ENCODE results near the gene ZNF546.
"Not testable (repeated sequence)": the region's sequence is repeated elsewhere in the genome, so short reads cannot be mapped to it uniquely, and the experiment has no call there.

ZNF546 gene

DNA sequence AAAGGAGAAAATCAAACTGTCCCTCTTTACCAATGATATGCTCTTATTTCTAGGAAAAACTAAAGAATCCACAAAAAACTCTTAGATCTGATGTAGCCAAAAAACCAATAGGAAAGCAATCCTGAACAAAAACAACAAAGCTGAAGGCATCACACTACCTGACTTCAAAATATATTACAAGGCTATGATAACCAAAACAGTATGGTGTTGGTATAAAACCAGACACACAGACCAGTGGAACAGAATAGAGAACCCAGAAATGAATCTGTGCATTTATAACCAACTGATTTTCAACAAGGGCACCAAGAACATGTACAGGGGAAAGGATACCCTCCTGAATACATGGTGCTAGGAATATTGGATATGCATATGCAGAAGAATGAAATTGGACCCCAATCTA, 9.7 kb upstream of the ZNF546 start:
- DNase-seq: no peak

DNA sequence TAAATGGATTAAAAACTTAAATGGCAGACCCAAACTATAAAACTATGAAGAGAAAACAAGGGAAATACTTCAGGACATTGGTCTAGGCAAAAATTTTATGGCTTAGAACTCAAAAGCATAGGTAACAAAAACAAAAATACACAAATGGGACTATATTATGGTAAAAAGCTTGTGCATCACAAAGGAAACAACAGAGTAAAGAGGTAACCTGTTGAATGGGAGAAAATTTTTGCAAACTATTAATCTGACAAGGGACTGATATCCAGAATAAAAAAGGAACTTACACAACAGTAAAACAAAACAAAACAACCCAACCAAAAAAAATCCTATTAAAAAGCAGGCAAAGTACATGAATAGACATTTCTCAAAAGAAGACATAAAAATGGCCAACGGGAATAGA, 9.3 kb upstream of the ZNF546 start:
- no peak for DNase-seq

DNA sequence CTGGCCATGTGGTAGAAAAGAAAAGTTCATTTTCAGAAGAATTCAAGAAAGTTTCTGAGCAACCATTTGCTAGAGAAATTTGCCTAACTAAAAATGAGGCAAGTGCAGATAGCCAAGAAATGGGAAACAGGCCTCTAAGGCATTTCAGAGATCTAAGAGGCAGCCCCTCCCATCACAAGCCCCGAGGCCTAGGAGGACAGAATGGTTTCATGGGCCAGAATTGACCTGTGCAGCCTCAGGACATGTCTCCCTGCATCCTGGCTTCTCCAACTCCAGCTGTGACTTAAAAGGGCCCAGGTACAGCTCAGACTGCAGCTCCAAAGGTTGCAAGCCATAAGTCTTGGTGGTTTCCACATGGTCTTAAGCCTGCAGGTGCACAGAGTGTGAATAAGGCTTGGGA, 3.3 kb upstream of the ZNF546 start:
- DNase-seq: no peak

DNA sequence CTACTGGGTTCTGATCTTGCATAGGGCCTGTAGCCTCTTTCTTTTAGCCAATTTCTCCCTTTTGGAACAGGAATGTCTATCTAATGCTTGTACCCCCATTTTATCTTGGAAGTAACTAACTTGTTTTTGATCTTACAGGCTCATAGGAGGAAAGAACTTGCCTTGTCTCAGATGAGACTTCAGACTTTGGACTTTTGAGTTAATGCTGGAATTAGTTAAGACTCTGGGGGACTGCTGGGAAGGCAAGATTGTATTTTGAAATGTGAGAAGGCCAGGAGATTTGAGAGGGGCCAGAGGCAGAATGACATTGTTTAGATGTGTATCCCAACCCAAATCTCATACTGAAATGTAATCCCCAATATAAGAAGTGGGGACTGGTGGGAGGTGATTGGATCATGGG, 2.5 kb upstream of the ZNF546 start:
- DNase-seq: no peak

DNA sequence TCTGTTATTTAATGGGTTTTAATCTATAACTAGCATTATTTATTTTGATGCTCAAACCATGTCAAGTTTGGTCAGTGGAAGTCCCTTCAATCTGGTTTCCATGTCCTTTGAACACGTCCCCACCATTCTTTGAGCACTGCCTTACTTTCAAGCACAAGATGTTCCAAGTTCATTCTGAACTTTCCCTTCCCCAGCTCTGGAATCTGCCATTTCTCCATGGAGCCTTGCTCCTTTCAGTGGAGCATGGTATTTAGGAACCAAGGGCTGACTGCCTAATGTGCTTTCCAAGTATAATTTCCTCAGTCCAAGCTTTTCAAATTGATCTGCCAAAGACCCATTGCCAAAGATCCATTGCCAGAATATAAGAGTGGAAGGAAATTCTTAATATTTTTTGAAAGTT, 1.1 kb upstream of the ZNF546 start:
- no peak for DNase-seq

DNA sequence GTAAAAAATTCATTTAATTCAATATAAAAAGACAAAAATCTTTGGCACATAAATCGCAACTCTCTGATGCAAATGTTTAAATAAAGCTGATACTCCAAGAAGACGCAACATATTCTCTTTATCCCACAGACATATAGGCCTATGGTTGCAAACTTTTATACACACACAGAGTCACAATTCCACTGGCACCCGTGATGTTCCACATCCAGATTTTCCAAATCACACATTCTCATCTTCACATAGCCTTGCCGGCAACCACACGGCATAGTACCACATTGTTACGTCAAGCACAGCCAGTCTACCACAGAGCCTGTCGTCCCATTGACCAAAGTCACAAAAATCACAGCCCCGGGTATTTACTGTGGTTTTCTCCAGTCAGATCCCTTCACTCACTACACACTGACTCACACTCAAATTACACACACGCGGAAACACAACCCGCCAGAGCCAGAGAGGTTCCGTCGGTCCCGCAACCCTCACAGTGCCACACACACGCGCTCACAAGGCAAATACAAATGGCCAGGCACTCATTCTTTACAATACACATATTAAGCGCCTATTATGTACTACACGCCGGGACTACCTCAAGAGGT, 546 bp upstream of the ZNF546 start:
- no peak for DNase-seq

DNA sequence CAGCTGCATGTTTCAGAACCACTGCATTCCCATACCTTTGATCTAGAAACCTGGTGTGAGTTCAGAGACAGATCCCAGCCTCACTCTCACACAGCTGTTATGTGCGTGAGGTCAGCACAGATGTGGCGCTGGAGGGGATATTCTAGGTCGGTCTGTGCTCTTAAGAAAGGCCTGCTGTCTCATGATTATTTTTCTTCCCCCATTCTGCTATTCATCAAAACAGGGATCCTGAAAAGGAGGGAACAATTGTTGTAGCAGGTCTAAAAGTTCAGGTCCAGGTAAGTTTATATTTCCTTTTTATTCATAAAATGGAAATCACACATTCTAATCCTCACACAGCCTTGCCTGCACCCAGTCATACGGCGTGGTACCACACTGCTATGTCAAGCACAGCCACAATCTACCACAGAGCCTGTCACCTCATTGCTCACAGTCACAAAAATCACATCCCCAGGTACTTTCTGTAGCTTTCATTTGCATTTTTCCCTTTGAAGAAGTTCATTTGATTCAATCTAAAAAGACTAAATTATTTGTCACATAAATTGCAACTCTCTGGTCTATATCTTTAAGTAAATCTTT, 867 bp downstream of the ZNF546 start:
- DNase-seq: no peak

DNA sequence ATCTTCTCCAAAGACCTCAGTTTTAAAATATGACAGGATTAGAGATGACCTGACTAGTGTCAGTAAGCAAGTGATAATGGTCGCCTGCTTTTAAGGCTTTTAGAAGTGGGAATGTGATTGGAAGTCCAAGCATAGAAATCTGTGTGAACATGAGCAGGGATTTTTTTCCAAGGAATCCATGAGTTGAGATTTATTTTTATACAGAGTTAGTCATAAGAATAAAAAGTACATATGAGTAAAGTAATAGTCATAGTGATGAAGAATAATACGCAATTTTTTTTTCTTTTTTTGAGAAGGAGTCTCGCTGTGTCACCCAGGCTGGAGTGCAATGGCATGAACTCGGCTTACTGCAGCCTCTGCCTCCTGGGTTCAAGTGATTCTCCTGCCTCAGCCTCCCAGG, 1.6 kb downstream of the ZNF546 start:
- no peak for DNase-seq

DNA sequence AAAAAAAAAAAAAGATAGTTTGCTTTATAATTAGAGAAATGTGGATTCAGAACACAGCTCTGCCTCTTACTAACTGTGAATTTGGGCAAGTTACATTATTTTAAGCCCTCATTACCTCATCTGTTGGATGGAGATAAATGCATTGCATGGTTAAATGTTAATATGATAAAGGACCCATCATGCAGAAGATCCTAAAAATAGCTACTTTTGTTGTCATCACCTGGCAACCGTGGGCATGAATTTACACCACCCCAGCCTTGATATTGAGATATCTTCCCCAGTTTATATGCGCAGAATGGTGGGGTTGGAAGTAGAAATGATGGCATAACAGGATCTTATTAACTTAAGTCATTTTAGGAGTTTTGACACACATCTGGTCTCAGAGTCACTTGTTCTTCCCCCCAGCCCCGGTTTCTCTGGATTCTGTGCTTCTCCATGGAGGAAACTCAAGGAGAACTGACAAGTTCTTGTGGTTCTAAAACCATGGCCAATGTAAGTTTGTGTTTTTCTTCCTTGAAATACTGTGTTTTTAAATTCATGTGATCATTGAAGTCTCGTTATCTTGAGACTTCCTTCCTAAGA, 8.9 kb downstream of the ZNF546 start:
- DNase-seq: no peak

DNA sequence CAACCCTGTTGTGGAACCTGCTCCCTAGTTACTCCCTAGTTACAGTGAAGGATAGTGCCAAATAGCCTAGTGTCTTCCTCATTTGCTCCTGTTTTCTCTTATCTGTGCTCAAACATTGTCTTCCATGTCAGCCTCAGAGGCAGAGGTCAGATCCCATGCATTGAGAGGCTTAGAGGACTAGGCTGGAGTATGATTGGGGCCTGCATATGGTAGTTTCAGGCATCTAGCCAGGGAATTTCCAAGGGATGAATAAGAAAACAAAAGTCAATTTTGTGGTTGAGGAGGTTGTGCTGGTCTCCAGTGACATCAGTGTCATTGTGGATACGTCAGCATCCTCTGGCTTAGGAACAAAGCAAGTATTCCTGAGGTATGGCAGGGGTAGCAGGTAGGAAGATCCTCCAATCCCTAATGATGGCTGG, 9.4 kb downstream of the ZNF546 start:
- no peak for DNase-seq

DNA sequence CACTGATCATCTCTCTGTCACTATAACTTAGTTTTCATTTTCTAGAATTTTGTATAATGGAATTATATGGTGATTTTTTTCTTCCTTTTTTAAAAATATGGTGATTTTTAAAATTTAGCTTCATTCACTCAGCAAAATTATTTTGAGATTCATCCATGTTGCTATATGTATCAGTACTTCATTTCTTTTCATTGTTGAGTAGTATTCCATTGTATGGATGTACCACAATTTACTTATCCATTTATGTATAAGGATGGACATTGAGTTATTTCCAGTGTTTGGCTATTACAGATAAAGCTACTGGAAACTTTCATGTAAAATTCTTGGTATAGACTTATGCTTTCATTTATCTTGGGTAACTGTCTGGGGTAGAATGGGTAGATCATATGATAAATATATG, 12.8 kb downstream of the ZNF546 start:
- no peak for DNase-seq

DNA sequence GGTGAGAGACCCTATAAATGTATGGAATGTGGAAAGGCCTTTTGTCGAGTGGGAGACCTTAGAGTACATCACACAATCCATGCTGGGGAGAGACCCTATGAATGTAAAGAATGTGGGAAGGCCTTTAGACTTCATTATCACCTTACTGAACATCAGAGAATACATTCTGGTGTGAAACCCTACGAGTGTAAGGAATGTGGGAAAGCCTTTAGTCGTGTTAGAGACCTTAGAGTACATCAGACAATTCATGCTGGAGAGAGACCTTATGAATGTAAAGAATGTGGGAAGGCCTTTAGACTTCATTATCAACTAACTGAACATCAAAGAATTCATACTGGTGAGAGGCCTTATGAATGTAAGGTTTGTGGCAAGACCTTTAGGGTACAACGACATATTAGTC, 17.1 kb downstream of the ZNF546 start:
- no peak for DNase-seq

DNA sequence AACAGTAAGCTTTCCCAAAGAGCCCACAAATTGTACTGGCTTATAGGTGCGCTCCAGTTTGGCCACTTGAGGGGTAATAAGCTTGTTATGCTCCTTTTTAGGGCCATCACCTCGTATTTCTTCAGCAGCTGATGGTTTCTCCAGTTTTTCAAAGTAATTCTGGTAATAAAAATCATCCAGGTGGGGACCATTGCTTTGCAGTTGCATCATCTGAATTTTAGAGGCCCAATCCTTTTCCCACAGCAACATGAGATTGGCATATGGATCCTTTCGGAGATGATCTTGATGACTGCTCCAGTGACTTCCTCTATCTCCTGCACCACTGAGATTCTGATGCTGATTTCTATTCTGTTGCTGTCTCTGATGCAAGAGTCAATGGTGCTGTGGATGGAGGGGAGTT, 27.1 kb downstream of the ZNF546 start:
- DNase-seq: no peak

DNA sequence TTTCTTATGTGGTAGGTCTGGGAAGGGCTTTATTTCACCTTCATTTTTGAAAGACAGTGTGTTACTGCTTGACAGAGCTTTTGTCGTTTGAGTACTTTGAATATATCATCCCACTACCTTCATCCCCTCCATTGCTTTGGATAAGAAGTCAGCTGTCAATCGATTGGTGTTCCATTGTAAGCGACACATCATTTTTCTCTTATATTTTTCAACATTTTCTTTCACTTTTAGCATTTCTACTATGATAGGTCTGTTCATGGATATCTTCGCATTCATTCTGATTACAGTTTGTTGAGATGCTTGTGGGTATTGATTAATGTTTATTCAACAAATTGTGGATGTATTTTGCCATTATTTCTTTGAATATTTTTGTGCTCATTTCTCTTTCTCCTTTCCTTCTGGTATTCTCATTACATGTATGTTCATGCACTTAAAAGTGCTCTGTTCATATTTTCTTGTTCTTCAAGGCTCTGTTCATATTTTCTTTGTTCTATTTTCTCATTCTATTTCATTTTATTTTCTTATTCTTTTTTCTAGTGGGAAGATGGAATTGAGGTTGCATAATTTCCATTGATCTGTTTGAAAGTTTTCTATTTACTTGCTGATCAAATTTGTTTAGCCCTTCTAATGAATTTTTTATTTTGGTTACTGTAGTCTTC, 29.2 kb downstream of the ZNF546 start:
- DNase-seq: no peak

DNA sequence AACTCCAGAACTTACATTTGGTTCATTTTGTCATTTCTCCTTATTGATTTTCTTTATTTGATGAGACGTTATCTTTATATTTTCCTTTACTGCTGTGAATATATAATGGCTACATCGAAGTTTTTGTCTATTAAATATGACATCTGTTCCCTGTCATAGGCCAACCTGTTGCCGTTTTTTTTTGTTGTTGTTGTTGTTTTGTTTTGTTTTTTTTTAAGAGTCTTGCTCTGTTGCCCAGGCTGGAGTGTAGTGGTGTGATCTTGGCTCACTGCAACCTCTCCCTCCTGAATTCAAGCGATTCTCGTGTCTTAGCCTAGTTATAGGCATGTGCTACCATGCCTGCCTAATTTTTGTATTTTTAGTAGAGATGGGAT, 29.7 kb downstream of the ZNF546 start:
- DNase-seq: no peak

DNA sequence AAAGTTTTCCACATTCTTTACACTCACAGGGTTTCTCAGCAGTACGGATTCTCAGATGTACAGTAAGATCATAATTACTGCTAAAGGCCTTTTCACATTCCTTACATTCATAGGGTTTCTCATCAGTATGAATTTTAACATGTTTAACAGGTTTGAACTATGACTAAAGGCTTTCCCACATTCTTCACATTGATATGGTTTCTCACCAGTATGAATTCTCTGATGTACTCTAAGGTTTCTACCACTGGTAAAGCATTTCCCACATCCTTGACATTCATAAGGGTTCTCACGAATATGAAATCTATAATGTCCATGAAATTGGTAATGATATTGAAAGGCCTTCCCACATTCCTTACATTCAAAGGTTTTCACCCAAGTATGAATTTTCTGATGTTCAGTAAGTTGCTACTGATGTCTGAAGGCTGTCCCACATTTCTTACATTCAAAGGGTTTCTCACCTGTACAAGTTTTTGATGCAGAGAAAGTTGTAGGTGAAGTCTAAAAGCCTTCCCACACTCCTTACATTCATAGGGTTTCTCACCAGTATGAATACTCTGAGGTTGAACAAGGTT, 37.2 kb downstream of the ZNF546 start:
- DNase-seq: no peak

DNA sequence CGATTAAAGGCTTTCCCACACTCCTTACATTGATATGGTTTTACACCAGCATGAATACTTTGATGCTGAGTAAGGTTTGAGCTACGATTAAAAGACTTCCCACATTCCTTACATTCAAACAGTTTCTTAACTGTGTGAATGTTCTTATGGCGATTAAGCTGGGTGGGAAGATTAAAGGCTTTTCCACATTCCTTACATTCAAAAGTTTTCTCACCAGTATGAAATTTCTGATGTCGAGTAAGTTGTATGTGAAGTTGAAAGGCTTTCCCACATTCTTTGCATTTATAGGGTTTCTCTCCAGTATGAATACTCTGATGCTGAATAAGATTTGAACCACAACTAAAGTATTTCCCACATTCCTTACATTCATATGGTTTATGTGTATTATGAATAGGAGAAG, 39.1 kb downstream of the ZNF546 start:
- DNase-seq: no peak

DNA sequence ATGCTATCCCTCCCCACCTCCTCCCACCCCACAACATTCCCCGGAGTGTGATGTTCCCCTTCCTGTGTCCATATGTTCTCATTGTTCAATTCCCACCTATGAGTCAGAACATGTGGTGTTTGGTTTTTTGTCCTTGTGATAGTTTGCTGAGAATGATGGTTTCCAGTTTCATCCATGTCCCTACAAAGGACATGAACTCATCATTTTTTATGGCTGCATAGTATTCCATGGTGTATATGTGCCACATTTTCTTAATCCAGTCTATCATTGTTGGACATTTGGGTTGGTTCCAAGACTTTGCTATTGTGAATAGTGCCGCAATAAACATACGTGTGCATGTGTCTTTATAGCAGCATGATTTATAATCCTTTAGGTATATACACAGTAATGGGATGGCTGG, 41.2 kb downstream of the ZNF546 start:
- not testable (repeated sequence) for DNase-seq

DNA sequence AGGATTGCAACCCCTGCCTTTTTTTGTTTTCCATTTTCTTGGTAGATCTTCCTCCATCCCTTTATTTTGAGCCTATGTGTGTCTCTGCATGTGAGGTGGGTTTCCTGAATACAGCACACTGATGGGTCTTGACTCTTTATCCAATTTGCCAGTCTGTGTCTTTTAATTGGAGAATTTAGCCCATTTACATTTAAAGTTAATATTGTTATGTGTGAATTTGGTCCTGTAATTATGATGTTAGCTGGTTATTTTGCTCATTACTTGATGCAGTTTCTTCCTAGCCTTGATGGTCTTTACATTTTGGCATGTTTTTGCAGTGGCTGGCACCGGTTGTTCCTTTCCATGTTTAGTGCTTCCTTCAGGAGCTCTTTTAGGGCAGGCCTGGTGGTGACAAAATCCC, 44.9 kb downstream of the ZNF546 start:
- DNase-seq: not testable (repeated sequence)

DNA sequence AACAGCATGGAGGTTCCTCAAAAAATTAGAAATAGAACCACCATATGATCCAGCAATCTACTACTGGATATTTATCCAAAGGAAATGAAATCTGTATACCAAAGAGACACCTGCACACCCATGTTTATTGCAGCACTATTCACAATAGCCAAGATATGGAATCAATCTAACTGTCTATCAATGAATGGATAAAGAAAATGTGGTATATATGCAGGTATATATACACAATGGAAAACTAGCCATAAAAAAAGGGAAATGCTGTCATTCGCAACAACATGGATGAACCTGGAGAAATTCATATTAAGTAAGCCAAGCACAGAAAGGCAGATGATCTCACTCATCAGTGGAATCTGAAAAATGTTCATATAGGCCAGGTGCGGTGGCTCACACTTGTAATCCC, 56.6 kb downstream of the ZNF546 start:
- no peak for DNase-seq

DNA sequence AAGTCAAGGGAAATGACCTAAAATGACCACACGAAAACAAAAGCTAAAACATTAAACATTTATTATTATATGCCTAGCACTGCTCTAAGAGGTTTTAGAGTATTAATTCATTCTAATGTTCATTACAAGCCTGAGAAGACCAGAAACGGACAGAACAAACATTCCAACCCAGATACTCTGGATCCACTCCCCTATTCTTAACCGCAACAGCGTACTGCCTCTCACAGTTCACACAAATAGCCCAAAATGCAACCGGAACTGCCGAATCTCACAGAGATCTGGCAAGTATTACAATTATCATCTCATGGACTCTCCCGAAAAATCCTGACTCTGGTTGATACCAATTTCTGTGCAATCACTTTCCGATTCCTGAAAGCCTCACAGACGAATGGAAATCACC, 57.8 kb downstream of the ZNF546 start:
- DNase-seq: no peak

DNA sequence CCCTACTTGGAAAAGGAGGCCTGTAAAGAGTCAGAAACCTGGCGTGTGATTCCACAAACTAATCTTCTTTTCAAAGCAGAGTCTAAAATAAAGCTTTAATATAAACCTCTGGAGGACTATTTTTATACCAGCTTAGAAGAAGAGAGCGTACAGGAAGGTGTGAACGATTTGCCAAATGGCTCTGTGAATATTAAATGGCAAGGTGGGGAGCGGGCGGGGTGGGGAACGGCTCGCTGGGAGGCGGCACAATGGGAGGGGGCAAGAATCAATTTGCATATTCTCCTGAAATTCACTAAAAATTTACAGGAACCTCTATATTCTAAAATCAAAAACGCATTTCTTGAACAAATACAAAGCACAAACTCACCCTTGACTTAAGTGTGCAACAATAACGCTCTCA, 58.2 kb downstream of the ZNF546 start:
- no peak for DNase-seq

DNA sequence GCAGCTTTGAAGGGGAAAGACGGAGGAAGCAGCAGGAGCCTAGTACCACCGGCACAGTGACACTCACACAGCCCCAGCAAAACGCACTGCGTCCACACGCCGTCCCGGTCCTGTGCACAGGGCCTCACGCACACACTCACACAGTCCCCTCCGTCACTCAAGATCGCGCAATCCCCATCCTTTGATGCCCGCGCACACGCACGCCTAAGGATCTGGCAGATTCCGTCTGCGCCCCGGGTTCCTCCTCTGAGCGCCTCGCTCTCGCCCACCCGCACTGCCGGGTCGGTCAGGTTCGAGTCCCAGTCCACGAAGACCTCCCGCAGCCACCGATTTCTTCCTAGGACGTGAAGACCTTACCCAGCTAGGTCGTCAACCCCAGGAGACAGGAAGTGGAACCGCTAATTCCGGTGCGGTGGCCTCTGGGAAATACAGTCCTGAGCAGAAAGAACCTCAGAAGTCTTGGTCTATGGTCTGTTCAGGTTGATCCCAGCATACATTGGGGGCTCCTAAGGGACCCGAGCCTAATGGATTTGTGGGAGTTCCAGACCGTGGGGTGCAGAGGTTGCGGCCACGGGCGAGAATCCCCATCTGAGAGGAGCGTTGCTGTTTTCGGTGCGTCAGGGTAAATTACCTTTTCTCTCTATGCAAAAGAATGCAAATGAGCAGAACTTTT, 59.1 kb downstream of the ZNF546 start, which contains the start of gene ZNF780B:
Gene ZNF780B, minus strand, starts transcription at position 400 of the 673 bp plus-strand sequence. CDS start 5,899 bp downstream, outside the sequence.
- peak; percentile 42 for DNase-seq
